Adrenal gland (tissue), 12 donors: ENCODE data around the gene MC1R. TPM values are rescaled to one million over a fixed set of nuclear protein-coding genes. Genes with fewer than 3 reads are reported as not detected.

Experiments used
- DNase-seq, 7 donors: peaks; one replicate each; pipeline ENCODE4 v3.0.0-alpha.2; 2019 to 2020
- H3K27ac ChIP-seq, 5 donors: fragments of 200-600 bp; sonication (generic) in 4 of 5; 1 replicate in 3 of 5; 2 replicates in 2 of 5; pipeline versions ENCODE4 v1.5.1 to v1.8.0; 2016 to 2020; ENCODE audit warnings: mild to moderate bottlenecking in 1 of 5
- H3K27me3 ChIP-seq: fragments of 200-600 bp; 2 replicates; pipeline ENCODE4 v1.8.0; 2021
- H3K36me3 ChIP-seq, 2 donors: fragments of 200-600 bp; replicated peaks in 1 of 2; 1 replicate in 1 of 2; 2 replicates in 1 of 2; pipeline versions ENCODE4 v1.5.1 to v1.8.0; 2018 to 2022
- H3K4me1 ChIP-seq, 2 donors: fragments of 200-600 bp; replicated peaks in 1 of 2; 1 replicate in 1 of 2; 2 replicates in 1 of 2; pipeline versions ENCODE4 v1.5.1 to v1.8.0; 2018 to 2021
- H3K4me3 ChIP-seq, 4 donors: fragments of 200-600 bp; sonication (generic) in 3 of 4; one replicate each; pipeline ENCODE4 v1.5.1; 2016 to 2018
- H3K9me3 ChIP-seq, 3 donors: fragments of 200-600 bp; sonication (generic) in 1 of 3; replicated peaks in 1 of 3; 1 replicate in 2 of 3; 2 replicates in 1 of 3; pipeline versions ENCODE4 v1.5.1 to v1.8.0; 2016 to 2021
- POLR2A ChIP-seq, 2 donors: fragments of 450-650 bp; IDR thresholded peaks; one replicate each; pipeline ENCODE4 v1.6.1; 2017; ENCODE audit warnings: antibody characterized with exemption in 2 of 2, mild to moderate bottlenecking in 2 of 2, moderate library complexity in 1 of 2
- WGBS, 4 donors: extraction: QIAGEN DNeasy Blood & Tissue Kit in 2 of 4; methylation state at CpG; one replicate each; pipeline versions ENCODE4 v1.1.5 to v1.1.7; 2013 to 2017; 5-methylcytosine and 5-hydroxymethylcytosine counted together
- intact Hi-C, 2 donors: fragments of 100-400 bp; cut with DNase I; formaldehyde crosslinking; loops; one replicate each; pipeline versions ENCODE4 v1.14.1 to v1.15.0; 2022 to 2023
- polyA plus RNA-seq, 3 donors: library from polyadenylated mRNA; stranded (reverse); fragments of 200-250 nt in 2 of 3; fragments of 350-450 nt in 1 of 3; fragmentation: Illumina TruSeq in 1 of 3; extraction: RNeasy Lipid Tissue Mini Kit (QIAGEN cat#74804) in 1 of 3; gene quantifications; one replicate each; pipeline ENCODE4 v1.2.3, GENCODE V29; 2013 to 2014
- total RNA-seq, 9 donors: library from RNA; depleted of rRNA in 4 of 9; stranded (reverse); fragments of >200 nt in 4 of 9; fragments of 120-200 nt in 1 of 9; fragmentation: NEBNext Ultra II Directional in 1 of 9; extraction: Animal tissue kit (Norgen Biotek cat#: 25700) in 1 of 9; gene quantifications; one replicate each; pipeline versions ENCODE4 v1.1.0 to v1.2.4, GENCODE V29; 2013 to 2023
- TF ChIP-seq, protein P1 (sequence below), 6 experiments: fragments of 450-650 bp in 4 of 6; fragments of 200-600 bp in 2 of 6; sonication (generic) in 1 of 6; IDR thresholded peaks; 1 replicate in 5 of 6; 2 replicates in 1 of 6; pipeline versions ENCODE4 v1.5.1 to v1.8.0; 2016 to 2021; ENCODE audit warnings: antibody characterized with exemption in 6 of 6, mild to moderate bottlenecking in 2 of 6, moderate library complexity in 1 of 6
- donor health status: healthy with polysubstance abuse.
- donor health status: Bipolar disorder and iron deficiency.
- donor health status: DM: yes; HTN: yes; CAD: no.
- donor health status: DM: no; HTN: no; CAD: no.
- donor health status: DM: no; HTN: no; CAD: no.
- donor health status: DM: yes; HTN: yes; CAD: no.

Gene MC1R
- total and polyA plus RNA-seq, 12 donors: 0.55 to 20.4 (median 6.2) TPM

DNA sequence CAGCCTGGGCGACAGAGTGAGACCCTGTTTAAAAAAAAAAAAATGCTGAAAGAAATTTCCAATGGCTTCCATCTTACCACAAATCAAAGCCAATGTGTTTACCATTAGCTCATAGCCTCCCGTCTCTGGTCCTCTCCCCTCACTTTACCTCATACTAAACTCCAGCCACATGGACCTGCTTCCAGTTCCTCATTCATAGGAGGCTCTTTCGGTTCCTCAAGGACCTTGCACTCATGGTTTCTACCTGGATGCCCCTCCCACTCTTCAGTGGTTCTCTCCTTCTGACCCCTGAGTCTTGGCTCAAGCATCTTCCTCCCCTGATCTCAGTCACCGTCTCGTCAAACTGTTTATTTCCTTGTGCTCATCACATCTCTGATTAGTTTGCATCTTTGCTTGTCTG, 26.1 kb downstream of the MC1R start:
- 61 to 76% (median 69%) methylated on average over 5 of the region's 5 CpGs for WGBS, 4 donors
- Histone ChIP-seq H3K27ac (no peak overlapping the region), H3K36me3 (no peaks in the 10 kb centered on the region), H3K27me3 (no peaks in the 10 kb centered on the region), H3K9me3 (no peaks in the 10 kb centered on the region), H3K4me3 (no peak overlapping the region), H3K4me1 (peaks cover 0 to 14% of the 10 kb centered on the region in 2 donors)
- intact Hi-C loops: no loop called here
- TF ChIP-seq POLR2A (IDR thresholded peaks at IDR 0.05): no peak
- TF ChIP-seq, protein P1, sequence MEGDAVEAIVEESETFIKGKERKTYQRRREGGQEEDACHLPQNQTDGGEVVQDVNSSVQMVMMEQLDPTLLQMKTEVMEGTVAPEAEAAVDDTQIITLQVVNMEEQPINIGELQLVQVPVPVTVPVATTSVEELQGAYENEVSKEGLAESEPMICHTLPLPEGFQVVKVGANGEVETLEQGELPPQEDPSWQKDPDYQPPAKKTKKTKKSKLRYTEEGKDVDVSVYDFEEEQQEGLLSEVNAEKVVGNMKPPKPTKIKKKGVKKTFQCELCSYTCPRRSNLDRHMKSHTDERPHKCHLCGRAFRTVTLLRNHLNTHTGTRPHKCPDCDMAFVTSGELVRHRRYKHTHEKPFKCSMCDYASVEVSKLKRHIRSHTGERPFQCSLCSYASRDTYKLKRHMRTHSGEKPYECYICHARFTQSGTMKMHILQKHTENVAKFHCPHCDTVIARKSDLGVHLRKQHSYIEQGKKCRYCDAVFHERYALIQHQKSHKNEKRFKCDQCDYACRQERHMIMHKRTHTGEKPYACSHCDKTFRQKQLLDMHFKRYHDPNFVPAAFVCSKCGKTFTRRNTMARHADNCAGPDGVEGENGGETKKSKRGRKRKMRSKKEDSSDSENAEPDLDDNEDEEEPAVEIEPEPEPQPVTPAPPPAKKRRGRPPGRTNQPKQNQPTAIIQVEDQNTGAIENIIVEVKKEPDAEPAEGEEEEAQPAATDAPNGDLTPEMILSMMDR (IDR thresholded peaks at IDR 0.05): no peak
- no peak for DNase-seq

DNA sequence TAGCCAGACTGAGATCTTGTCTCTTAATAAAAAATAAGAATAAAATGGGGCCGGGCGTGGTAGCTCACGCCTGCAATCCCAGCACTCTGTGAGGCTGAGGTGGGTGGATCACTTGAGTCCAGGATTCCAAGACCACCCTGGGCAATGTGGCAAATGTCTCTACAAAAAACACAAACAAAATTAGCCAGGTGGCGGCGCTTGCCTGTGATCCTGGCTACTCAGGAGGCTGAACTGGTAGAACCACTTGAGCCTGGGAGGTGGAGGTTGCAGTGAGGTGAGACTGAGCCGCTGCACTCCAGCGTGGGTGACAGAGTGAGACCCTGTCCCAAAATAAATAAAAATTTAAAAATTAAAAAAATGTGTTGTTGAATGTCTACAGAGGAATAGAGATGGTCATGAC, 27.0 kb downstream of the MC1R start:
- Histone ChIP-seq H3K4me1 (peaks cover 0 to 14% of the 10 kb centered on the region in 2 donors), H3K9me3 (no peaks in the 10 kb centered on the region), H3K36me3 (no peaks in the 10 kb centered on the region), H3K27ac (no peak overlapping the region), H3K4me3 (no peak overlapping the region), H3K27me3 (no peaks in the 10 kb centered on the region)
- WGBS, 4 donors: 72 to 78% (median 75%) methylated on average over 7 of the region's 7 CpGs
- intact Hi-C loops: no loop called here
- DNase-seq: no peak
- TF ChIP-seq, protein P1 (IDR thresholded peaks at IDR 0.05): no peak
- TF ChIP-seq POLR2A (IDR thresholded peaks at IDR 0.05): no peak

DNA sequence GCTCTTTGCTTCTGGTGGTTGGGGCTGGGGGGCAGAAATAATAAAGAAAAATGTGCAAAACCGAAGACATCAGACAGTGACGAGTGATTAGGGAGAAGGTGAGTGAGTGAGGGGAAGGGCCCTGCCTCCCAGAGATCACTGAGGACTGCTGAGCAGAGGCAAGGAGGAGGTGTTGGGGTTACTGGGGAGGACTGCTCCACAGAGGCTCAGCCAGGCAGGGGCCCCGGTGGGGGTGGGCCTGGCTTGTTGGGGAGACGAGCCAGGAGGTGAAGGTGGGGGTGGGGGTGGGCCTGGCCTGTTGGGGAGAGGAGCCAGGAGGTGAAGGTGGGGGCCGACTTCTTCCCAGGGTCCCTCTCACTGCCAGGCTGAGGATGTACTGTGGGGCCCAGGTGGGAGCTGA, 27.9 kb downstream of the MC1R start:
- intact Hi-C loops: no loop called here
- WGBS, 4 donors: 68 to 81% (median 75%) methylated on average over 3 to 5 of the region's 5 CpGs
- H3K9me3 ChIP-seq: no peaks in the 10 kb centered on the region
- peaks cover 0 to 14% of the 10 kb centered on the region in 2 donors for H3K4me1 ChIP-seq
- no peaks in the 10 kb centered on the region for H3K27me3 ChIP-seq
- H3K27ac ChIP-seq: no peak overlapping the region
- no peak overlapping the region for H3K4me3 ChIP-seq
- no peak for DNase-seq
- TF ChIP-seq POLR2A (IDR thresholded peaks at IDR 0.05): no peak
- TF ChIP-seq, protein P1 (IDR thresholded peaks at IDR 0.05): no peak
- no peaks in the 10 kb centered on the region for H3K36me3 ChIP-seq

DNA sequence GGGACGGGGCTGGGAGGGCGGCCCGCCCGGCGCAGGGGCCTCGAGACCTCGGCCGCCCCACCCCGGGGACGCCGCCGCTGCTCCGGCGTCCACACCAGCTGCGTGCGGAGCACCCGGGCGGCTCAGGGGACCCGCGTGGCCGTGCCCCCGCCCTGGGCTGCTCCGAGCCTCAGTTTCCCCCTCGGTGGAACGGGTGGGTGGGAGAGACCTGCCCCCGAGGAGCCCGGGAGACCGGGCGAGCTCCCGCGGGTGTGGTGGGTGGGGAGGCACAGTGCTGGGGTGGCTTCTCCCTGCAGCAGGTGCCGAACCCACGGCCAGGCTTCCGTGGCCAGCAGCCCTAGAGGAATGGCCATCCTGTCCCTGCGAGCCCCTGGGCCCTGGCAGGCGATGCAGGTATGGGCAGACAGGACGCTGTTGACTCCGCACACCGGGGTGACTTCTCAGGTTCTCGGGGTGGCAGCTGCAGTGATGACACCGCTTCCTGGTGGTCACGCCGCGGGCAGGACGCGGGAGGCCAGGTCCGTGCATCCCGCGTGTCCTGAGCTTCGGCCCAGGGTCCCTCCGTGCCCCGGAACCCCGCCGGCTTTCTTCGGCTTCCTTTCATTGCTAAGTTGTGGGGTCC, 30.6 kb downstream of the MC1R start:
- Histone ChIP-seq H3K27ac (peak overlapping the region in 1 of 5 donors; percentile 61), H3K4me1 (peaks cover 0 to 14% of the 10 kb centered on the region in 2 donors), H3K36me3 (no peaks in the 10 kb centered on the region), H3K4me3 (peak overlapping the region in 2 of 4 donors; percentile 34 to 78), H3K27me3 (no peaks in the 10 kb centered on the region), H3K9me3 (no peaks in the 10 kb centered on the region)
- no peak for TF ChIP-seq POLR2A (IDR thresholded peaks at IDR 0.05)
- TF ChIP-seq, protein P1 (IDR thresholded peaks at IDR 0.05): no peak
- intact Hi-C loops: no loop called here
- WGBS, 4 donors: 0 to 74% (median 26%) methylated on average over 15 to 54 of the region's 55 CpGs
- DNase-seq: no peak
